Measurements from ENCODE around the gene CDH13. TPM values are rescaled to one million over a fixed set of nuclear protein-coding genes. Genes with fewer than 3 reads are reported as not detected.
A peak's percentile ranks its signal among the peaks of the same experiment; 100 is the strongest.

CDH13 gene
- total RNA-seq, 4 donors from 2014 or later = 3.1 to 13.5 (median 8.9) TPM

DNA sequence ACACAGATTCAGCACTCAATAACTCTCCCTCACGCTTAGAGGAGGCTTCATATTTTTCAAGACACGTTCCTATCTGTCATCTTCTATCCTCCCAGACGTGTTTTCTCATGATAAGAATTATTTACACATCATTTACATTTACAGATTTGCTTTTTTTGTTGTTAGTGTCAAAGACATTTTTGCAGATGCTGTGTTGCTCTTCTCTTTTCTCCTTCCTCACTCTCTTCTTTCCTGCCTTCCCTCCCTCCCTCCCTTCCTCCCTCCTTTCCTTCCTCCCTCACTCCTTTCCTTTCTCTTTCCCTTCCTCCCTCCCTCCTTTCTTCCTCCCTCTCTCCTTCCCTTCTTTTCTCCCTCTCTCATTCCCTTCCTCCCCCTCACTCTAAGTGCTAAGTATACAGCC lies 643.9 kb downstream of the CDH13 start:
- TF ChIP-seq POLR2A (IDR thresholded peaks at IDR 0.05; ENCODE audit: low read depth) = no peak
- TF ChIP-seq EP300 (IDR thresholded peaks at IDR 0.05) = no peak
- TF ChIP-seq POLR2AphosphoS5 (IDR thresholded peaks at IDR 0.05) = no peak
- TF ChIP-seq, protein P1, sequence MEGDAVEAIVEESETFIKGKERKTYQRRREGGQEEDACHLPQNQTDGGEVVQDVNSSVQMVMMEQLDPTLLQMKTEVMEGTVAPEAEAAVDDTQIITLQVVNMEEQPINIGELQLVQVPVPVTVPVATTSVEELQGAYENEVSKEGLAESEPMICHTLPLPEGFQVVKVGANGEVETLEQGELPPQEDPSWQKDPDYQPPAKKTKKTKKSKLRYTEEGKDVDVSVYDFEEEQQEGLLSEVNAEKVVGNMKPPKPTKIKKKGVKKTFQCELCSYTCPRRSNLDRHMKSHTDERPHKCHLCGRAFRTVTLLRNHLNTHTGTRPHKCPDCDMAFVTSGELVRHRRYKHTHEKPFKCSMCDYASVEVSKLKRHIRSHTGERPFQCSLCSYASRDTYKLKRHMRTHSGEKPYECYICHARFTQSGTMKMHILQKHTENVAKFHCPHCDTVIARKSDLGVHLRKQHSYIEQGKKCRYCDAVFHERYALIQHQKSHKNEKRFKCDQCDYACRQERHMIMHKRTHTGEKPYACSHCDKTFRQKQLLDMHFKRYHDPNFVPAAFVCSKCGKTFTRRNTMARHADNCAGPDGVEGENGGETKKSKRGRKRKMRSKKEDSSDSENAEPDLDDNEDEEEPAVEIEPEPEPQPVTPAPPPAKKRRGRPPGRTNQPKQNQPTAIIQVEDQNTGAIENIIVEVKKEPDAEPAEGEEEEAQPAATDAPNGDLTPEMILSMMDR (IDR thresholded peaks at IDR 0.05) = no peak
- Histone ChIP-seq H3K27ac (replicated peaks in 1 of 4) (no peak overlapping the region), H3K9me3 (no peaks in the 10 kb centered on the region), H3K4me1 (no peaks in the 10 kb centered on the region), H3K4me3 (no peak overlapping the region), H3K36me3 (no peaks in the 10 kb centered on the region), H3K27me3 (no peaks in the 10 kb centered on the region)
- no peak for DNase-seq (ENCODE audit: extremely low spot score)
- intact Hi-C loops (cut with DNase I) = no loop called here
- WGBS = 66% methylated on average over 3 of the region's 3 CpGs

DNA sequence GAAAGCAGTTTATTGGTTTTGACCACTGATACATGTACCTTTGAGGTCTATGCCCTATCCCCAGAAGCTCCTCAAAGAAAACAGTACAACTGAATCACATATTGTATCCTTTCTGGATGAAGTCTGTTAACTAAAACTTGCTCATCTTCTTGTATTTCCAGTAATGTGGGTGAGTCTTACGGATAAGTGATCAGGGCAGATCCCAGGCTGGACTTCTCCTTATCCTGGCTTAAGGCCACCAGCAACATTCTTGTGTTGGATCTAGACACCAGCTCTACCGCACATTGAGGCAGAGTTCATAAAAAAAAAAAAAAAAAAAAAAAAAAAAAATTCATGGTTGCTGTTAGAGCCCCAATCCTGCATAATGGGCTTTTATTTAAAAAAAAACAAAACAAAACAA lies 644.4 kb downstream of the CDH13 start:
- H3K4me3 ChIP-seq = no peak overlapping the region
- intact Hi-C loops (cut with DNase I) = no loop called here
- no peaks in the 10 kb centered on the region for H3K27me3 ChIP-seq
- no peak overlapping the region for H3K27ac ChIP-seq (replicated peaks in 1 of 4)
- no peaks in the 10 kb centered on the region for H3K9me3 ChIP-seq
- DNase-seq (ENCODE audit: extremely low spot score) = peak; percentile 57
- TF ChIP-seq EP300 (IDR thresholded peaks at IDR 0.05) (no peak), POLR2A (IDR thresholded peaks at IDR 0.05; ENCODE audit: low read depth) (no peak), POLR2AphosphoS5 (IDR thresholded peaks at IDR 0.05) (no peak)
- TF ChIP-seq, protein P1 (IDR thresholded peaks at IDR 0.05) = no peak
- no peaks in the 10 kb centered on the region for H3K4me1 ChIP-seq
- H3K36me3 ChIP-seq = no peaks in the 10 kb centered on the region
- 42% methylated on average over 2 of the region's 2 CpGs for WGBS

GRCh38 chr16:83271970-83272575 lies 645.3 kb downstream of the CDH13 start:
- peak; percentile 45 for DNase-seq (ENCODE audit: extremely low spot score)
- H3K9me3 ChIP-seq = no peaks in the 10 kb centered on the region
- no peaks in the 10 kb centered on the region for H3K36me3 ChIP-seq
- no peak overlapping the region for H3K27ac ChIP-seq (replicated peaks in 1 of 4)
- intact Hi-C loops (cut with DNase I) = no loop called here
- no peaks in the 10 kb centered on the region for H3K4me1 ChIP-seq
- 50% methylated on average over 5 of the region's 5 CpGs for WGBS
- H3K27me3 ChIP-seq = no peaks in the 10 kb centered on the region
- no peak overlapping the region for H3K4me3 ChIP-seq
- TF ChIP-seq POLR2A (IDR thresholded peaks at IDR 0.05; ENCODE audit: low read depth) = no peak
- TF ChIP-seq EP300 (IDR thresholded peaks at IDR 0.05) = no peak
- TF ChIP-seq, protein P1 (IDR thresholded peaks at IDR 0.05) = no peak
- no peak for TF ChIP-seq POLR2AphosphoS5 (IDR thresholded peaks at IDR 0.05)

DNA sequence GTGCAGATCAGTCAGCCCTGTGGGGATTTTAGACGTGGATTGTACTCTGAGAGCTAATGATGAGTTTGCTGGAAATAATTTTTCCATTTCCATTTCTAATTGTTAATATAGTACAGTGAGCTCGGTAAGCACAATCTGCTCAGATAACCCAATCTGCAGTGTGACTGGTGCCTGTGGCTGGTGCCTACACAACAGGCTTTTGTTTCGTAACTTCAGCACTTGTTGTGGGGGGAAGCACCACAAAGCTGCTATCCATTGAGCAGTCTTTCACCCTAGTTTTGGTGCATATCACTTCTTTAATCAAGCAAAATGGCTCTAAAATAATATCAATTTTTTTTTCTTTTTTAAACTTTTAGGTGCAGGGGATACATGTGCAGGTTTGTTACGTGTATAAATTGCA lies 646.1 kb downstream of the CDH13 start:
- H3K4me3 ChIP-seq = no peak overlapping the region
- H3K4me1 ChIP-seq = no peaks in the 10 kb centered on the region
- H3K27ac ChIP-seq (replicated peaks in 1 of 4) = no peak overlapping the region
- H3K36me3 ChIP-seq = no peaks in the 10 kb centered on the region
- TF ChIP-seq POLR2AphosphoS5 (IDR thresholded peaks at IDR 0.05) (no peak), POLR2A (IDR thresholded peaks at IDR 0.05; ENCODE audit: low read depth) (no peak)
- no peaks in the 10 kb centered on the region for H3K27me3 ChIP-seq
- peak; percentile 53 for DNase-seq (ENCODE audit: extremely low spot score)
- H3K9me3 ChIP-seq = no peaks in the 10 kb centered on the region
- 73% methylated on average over 4 of the region's 4 CpGs for whole genome bisulfite sequencing
- intact Hi-C loops (cut with DNase I) = no loop called here

- WGBS = 91% methylated on average over 9 of the region's 9 CpGs
- DNase-seq (ENCODE audit: extremely low spot score) = peak; percentile 83
- Histone ChIP-seq H3K4me1 (no peaks in the 10 kb centered on the region), H3K27me3 (no peaks in the 10 kb centered on the region), H3K9me3 (no peaks in the 10 kb centered on the region), H3K36me3 (no peaks in the 10 kb centered on the region), H3K27ac (replicated peaks in 1 of 4) (no peak overlapping the region), H3K4me3 (no peak overlapping the region)
- intact Hi-C loops (cut with DNase I) = no loop called here
- TF ChIP-seq POLR2A (IDR thresholded peaks at IDR 0.05; ENCODE audit: low read depth) (no peak), POLR2AphosphoS5 (IDR thresholded peaks at IDR 0.05) (no peak), EP300 (IDR thresholded peaks at IDR 0.05) (no peak)
- TF ChIP-seq, protein P1 (IDR thresholded peaks at IDR 0.05) = no peak
Measured at GRCh38 chr16:83273504-83274173, 646.9 kb downstream of the CDH13 start.

Data from esophagus muscularis mucosa (tissue), 4 donors.